ENCODE measurements around the gene USP24.

DNA sequence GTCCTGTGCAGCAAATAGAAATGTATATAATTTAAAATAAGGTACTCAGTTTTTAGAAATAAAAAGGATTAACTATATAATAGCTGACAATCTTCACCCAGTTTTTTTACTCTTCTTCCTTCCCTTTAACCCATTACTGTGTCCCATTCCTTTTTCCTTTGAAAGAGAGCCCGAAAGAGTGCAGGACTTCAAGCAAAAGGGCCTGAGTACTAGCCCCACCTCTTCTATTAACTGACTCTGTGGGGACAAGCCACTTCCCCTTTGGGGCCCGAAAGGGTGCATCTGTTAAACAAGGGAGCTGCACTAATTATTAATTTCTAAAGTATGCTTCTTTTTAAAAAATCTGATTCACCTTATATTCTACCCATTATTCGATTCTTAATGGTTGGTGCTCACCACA lies 3.3 kb downstream of the USP24 start:
- TF ChIP-seq, protein P1, sequence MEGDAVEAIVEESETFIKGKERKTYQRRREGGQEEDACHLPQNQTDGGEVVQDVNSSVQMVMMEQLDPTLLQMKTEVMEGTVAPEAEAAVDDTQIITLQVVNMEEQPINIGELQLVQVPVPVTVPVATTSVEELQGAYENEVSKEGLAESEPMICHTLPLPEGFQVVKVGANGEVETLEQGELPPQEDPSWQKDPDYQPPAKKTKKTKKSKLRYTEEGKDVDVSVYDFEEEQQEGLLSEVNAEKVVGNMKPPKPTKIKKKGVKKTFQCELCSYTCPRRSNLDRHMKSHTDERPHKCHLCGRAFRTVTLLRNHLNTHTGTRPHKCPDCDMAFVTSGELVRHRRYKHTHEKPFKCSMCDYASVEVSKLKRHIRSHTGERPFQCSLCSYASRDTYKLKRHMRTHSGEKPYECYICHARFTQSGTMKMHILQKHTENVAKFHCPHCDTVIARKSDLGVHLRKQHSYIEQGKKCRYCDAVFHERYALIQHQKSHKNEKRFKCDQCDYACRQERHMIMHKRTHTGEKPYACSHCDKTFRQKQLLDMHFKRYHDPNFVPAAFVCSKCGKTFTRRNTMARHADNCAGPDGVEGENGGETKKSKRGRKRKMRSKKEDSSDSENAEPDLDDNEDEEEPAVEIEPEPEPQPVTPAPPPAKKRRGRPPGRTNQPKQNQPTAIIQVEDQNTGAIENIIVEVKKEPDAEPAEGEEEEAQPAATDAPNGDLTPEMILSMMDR (IDR thresholded peaks at IDR 0.05) = no peak
- no peak for TF ChIP-seq POLR2A (IDR thresholded peaks at IDR 0.05)

Data from uterus (tissue), 2 donors.